GM21529 (cell line): ENCODE measurements around the gene TMEM176A.
A peak's percentile ranks its signal among the peaks of the same experiment; 100 is the strongest.
"Not testable (repeated sequence)": the region's sequence is repeated elsewhere in the genome, so short reads cannot be mapped to it uniquely, and the experiment has no call there.

ENCODE experiments used
- ATAC-seq: cut with Tn5 transposase; IDR thresholded peaks from one replicate; pipeline ENCODE4 v1.9.1; 2021; ENCODE audit not compliant: unreplicated experiment

Gene TMEM176A, protein sequence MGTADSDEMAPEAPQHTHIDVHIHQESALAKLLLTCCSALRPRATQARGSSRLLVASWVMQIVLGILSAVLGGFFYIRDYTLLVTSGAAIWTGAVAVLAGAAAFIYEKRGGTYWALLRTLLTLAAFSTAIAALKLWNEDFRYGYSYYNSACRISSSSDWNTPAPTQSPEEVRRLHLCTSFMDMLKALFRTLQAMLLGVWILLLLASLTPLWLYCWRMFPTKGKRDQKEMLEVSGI

DNA sequence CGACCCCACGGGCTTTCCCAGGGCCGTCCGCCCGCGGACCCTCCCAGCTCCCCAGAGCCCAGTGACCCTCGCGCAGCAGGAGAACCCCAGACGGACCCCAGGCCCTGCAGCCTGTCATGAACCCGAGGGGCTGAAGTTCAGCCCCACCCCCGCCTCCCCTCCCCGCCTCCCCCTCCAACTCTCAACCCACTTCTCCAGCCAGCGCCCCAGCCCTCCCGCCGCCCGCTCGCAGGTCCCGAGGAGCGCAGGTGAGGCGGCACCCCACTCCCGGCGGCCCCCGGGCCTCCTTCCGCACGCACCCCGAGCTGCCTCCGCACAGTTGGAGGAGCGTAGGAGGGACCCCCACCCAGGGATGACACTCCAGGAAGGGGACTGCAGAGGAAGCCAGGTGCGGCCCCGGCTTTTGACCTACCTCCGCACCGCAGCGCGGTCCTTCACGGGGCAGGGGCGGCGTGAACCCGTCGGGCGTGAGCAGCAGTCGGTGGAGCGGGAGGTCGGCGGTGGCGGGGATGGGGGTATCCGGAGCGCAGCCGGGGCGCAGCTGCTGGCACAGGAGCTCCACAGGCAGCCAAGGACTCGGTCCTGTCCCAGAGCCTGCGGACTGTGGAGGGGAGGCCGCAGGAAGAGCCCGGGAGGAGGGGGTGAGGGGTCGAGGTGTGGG lies at the start of gene TMEM176A:
Gene TMEM176A, plus strand, starts transcription at position 189 of the 661 bp plus-strand sequence. CDS start 782 bp downstream, outside the sequence.
- ATAC-seq, result no peak

DNA sequence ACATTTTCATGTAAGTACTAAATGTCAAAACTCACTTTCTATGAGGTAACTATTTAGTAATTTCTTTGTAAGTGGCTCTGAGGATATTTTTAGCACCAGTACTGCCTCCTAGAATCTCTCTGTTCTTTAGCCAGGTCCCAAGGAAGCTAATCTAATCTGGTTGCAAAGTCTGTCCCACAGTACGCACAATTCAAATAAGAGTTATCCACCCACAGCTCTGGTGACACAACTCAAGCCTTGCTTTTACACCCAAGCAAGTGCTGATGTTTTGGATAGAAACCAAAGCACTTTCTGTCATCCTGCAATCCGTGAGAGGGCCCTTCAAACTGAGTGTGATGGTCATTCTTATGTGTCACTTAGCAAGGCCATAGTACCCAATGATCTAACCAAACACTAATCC lies 48.9 kb upstream of the TMEM176A start:
- ATAC-seq, result no peak

DNA sequence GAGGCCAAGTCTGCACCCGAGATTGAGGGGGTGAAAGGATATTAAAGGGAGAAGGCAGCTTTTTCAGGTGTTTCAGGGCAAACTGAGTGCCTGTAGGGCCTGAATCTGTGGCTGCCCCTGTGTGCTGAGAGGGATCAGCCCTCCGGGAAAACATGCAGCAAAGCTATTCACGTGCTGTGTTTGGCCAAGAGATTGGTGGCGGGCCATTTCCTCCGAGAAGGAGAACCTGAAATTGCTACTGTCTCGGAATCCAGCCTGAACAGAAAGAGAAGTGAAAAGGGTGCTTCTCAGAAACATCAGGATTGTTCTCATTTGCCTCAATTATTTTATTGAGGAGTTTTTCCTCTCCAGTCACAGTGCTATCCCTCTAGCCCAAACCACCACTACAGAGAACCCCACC lies 47.3 kb upstream of the TMEM176A start:
- ATAC-seq, result no peak

DNA sequence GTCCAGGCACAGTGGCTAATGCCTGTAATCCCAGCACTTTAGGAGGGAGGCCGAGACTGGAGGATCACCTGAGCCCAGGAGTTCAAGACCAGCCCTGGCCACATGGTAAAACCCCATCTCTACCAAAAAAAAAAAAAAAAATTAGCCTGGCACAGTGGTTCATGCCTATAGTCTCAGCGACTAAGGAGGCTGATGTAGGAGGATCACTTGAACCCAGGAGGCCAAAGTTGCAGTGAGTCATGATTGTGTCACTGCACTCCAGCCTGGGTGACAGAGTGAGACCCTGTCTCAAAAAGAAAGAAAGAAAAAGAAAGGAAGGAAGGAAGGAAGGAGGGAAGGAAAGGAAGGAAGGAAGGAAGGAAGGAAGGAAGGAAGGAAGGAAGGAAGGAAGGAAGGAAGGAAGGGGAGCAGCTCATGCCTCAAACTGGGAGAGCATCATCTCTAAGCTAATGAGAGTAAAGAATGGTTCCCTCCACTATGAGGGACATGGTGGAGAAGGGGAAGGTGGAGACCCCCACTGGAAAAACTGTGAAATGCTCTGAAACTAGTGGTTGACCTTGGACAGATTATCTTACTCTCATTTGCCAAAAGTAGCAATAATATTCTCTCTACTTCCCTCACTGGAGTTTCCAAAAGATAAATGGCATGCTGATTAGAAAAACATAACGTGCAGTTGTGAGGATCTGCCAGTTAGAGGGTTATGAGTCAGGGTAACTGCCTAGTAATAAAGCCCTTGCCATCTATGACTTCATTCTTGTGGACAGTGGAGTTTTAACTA lies 46.6 kb upstream of the TMEM176A start:
- ATAC-seq, result peak; percentile 47

DNA sequence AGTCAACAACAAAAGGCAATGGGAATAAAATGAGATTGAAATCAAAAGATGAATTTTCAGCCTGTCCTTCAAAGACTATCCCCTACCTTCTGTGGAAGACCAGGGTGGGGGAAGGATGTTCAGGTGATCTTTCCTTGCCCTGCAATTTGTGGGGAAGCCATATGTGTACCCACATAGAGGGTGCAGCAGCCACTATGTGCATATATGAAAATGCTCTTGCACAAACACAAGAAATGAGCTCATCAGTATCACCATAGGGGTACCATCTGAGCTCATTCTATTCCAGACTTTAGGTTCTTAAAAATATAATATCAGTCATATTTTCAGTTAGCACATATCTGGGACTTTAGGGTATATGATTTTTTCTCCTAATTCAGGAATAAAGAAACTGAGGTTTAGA lies 45.6 kb upstream of the TMEM176A start:
- no peak for ATAC-seq

DNA sequence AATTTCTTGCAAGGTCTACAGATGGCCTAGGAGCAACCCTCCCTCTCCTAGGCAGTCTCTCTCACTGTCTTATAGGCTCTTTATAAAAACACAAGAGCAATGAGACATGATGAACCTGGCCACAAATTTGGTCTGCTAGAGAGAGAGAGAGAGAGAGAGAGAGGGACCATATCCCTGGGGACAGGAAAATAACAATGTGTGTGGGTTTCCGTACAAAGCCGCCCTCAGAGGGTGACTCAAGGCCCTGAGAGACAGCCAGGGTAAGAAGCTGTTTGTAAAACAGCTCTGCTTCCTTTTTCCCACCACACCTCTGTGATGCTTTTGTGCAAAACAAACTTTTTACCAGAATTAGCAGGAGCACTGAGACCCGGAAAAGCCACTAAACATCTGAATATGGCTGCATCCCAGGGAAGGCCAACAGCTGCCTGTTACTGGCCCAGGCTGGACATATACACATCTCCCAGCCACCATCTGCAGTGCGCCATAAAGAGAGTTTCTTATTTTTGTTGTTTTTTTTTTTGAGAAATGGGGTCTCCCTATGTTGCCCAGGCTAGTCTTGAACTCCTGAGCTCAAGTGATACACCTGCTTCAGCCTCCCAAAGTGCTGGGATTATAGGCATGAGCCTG lies 45.0 kb upstream of the TMEM176A start:
- ATAC-seq, result peak; percentile 57

DNA sequence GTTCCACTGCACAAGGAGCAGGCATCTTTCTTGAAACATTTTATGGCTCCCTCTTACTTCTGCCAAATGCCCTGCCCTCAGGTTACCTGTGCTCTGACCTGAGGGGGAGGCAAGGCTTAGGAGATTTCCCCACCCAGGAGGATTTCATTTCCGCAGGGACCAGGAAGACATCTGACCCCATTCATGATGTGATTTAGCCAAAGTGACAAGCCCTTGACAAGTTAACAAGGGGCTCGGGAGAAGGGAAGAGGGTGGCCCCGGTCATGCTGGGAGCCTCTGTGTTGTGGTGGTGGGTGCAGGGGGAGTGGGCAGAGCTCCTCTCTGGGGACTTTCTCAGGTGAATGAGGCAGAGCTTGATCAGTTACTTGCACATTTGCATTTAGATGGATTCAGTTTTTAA lies 44.4 kb upstream of the TMEM176A start:
- no peak for ATAC-seq

DNA sequence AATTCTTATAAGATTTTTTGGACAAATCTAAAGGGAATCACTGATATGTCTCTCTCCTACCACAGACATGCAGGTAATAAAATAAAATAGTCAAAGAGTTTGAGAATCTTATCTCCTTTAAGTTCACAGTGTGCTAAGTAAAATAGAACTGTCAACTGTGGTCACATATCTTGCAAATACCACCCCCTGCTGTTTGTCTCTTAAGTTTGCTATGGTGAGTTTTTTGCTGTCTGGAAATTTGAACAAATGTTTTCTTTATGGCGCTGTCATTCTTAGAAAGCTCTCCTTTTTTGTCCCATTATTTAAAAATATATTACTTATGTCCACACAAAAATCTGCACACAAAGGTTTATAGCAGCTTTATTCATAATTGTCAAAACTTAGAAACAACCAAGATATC lies 43.7 kb upstream of the TMEM176A start:
- ATAC-seq, result no peak

DNA sequence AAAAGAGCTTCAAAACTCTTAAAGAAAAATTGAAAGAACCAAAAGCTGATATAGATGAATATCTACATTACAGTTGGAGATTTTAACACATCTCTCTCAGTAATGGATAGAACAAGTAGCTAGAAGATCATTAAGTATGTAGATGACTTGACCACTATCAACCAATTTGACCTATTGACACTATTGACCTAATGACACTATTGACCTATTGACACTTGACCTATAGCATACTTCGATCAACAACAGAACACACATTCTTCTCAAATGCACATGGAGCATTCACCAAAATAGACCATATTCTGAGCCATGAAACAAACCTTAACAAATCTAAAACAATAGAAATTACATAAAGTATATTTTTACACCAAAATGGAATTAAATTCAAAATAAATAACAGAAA lies 41.1 kb upstream of the TMEM176A start:
- ATAC-seq, result no peak

DNA sequence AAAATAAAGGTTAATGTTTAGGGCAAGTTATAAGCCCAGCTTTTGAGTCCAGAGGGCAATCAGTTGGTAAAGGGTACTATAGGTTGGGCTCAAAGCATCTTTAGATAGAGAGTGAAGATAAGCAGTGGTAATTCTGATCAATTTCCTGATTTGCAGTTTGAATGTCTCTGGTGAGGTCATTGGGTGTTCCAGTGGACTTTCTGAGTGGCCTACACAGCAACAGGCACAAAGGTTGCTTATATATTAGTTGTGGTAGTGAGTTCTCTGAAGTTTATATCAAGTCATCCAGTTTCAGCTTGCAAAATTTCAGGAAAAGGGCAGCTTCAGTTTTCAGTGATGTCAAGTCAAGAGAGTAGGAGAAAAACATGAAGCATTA lies 34.2 kb upstream of the TMEM176A start:
- ATAC-seq, result no peak

DNA sequence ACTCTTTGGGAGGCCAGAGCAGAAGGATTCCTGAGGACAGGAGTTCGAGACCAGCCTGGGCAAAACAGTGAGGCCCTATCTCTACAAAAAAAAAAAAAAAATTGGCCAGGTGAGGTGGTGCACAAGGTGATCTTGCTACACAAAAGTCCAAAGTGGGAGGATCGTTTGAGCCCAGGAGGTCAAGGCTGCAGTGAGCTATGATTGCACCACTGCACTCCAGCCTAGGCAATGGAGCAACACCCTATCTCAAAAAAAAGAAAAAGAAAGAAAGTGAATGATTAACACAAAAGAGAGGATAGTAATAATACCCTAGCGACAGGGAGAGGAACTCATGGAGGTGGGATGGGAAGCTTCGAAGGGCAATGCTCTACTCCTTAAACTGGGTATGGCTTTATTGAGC lies 30.8 kb upstream of the TMEM176A start:
- no peak for ATAC-seq

DNA sequence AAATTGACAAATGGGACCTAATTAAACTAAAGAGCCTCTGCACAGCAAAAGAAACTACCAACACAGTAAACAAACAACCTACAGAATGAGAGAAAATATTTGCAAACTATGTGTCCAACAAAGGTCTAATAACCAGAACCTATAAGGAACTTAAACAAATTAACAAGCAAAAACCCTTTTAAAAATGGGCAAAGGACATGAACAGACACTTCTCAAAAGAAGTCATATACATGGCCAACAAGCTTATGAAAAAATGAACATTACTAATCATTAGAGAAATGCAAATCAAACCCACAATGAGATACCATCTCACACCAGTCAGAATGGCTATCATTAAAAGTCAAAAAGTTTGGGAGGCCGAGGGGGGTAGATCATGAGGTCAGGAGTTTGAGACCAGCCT lies 26.4 kb upstream of the TMEM176A start:
- not testable (repeated sequence) for ATAC-seq

DNA sequence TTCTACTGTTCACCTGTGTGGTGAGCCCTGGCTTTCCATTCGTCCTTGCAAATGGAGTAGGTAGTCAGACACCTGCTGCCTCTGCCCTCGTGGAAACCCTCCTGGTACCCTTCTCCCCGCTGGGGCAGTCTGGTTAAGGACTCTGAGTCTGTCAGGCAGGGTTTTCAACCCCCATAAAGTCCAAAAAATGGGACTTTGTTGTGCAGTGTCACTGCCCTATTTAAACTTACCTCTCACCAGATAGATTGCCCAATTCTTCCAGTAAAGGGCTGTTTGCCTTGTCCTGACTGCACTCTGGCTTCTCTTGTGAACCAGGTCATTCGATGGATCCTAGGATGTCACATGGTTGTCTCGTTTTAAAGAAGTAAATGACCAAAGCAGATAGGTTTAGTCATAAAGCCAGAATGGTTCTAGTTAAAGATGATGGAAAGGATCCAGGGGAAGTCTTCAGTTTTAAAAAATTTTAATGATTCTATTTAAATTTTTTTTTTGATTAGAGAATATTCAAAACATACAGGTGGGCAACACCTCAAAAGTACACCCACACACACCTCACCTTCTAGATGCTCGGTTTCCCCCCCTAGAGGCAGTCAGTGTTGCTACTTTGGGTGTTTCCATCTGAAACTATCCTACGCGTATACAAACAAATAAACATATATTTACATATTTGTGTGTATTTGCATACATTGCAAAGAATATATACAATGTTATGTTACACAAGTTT lies 22.4 kb upstream of the TMEM176A start:
- peak; percentile 12 for ATAC-seq

DNA sequence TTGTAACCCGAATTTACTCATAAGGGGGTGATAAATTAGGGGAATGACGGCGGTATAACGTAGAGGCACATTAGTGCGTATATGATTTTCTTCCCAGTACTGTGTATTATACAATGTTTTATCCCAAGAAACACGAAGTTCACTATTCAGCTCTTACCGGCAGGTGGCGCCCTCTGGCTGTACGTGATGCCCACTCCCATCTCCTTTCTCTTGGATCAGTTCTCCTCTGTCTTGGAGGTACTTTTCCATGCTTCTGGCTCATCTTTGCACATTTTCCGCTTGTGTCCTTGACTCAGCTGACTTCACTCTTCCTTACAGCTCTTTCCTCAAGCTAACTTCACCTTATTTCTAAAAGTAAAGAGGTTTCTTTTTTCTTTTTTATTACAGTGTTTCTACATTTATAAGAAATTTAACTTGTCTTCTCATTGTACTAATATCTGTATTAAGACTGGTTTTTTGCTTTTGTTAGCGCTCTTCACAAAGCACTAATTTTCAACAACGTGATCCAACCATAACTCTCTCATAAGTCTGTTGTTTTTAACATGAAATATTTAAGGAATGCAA lies 21.7 kb upstream of the TMEM176A start:
- peak; percentile 66 for ATAC-seq

DNA sequence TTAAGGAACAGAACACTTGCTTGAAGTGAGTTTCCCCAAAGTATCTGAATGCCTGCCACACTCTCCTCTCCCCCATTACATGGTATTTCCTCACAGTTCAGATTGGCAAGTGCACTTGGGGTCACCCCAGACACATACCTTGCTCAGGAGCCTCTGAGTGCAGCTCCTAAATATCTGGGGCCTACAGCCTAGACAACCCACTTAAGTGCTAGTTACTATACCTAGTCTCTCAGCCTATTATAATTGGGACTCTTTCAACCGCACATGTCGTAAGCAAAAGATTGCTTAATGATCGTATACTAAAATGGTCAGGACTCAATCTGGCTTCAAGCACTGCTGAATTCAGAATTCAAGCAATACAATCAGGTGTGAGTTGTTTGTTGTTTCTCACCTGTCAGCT lies 20.3 kb upstream of the TMEM176A start:
- ATAC-seq, result no peak

DNA sequence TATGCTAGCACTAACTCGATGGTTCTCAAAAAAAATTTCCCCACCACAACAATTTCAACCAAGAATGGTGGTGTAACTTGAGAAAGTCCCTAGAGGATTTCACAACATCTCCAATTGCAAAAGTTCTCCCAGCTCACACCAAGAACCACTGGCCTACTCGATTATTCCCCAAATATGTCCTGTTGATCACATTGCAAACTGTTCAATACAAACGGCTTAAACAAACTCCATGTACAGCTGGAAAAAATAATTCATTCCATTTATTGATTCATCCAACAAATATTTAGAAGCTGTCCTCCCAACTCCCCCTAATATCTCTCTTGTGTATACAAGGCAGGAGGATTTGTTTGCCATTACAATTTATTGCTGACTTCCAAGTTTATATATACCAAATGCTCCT lies 19.5 kb upstream of the TMEM176A start:
- ATAC-seq, result no peak

DNA sequence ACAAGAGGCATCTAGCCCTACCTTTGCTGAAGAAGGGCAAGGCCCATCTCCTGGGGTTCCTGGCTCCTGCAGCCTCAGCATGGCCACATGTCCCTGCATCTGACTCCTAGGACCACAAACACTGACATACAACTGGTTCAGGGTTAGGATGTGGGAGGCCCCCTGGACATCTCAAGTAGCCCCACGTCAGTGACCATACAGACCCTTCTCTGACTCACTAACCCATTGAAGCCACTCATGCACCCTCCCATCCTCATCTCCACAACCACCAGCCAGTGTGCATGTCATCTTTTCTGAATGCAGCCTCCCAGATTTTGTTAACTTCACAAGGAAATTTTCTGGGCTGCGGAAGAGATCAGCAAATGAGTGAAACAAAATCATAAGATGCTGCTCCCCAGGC lies 18.6 kb upstream of the TMEM176A start:
- no peak for ATAC-seq

DNA sequence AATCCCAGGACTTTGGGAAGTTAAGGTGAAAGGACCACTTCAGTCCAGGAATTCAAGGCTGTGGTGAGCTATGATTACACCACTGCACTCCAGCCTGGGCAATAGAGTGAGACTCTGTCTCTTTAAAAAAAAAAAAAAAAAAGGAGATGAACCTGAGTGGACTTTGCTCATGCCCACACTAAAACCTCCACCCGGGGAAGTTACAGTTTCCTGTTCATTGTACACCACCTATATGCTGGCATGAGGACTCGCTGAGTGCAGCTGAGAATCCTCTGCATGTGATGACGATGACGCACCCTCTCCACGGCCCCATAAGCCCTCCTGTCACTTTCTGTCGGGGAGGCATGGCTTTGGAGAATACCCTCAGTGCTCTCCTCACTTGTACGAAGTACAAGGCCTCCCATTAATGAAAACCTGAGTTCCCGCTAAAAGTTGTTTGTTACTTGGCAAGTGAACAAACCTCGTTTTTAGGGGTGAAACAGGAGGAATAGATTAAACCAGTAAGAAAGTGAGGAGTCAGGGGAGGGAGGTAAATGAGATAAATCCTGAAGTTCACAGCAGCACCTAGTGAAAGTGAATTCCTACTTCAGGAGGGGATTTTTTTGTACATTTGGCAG lies 16.3 kb upstream of the TMEM176A start:
- no peak for ATAC-seq

DNA sequence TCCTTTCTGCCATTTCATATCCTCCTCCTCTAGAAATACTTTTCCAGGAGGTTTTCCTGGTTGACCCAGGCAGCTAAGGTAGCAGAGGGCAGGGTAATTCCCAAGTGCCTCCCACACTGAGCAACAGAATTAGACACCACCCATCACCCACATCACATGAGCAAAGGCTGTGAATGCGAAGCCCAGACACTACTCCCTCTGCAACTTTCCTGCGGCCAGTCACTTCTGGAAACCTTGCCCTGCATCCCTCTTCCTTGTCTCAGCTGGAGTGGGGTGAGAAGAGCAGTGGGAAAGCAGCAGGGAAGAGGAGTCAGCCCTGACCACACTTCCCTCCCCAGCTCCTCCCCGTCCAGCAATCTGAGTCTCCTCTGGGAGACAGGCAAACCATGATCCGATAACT lies 15.6 kb upstream of the TMEM176A start:
- ATAC-seq, result no peak
